Measurements from ENCODE around the gene FBXL7.

- TF ChIP-seq EGR1 (IDR thresholded peaks at IDR 0.05): no peak
- TF ChIP-seq YY1 (IDR thresholded peaks at IDR 0.05; ENCODE audit: low read depth): no peak
- no peak for TF ChIP-seq ZBTB7A (IDR thresholded peaks at IDR 0.05; ENCODE audit: low read depth)
- no peak for TF ChIP-seq EP300 (IDR thresholded peaks at IDR 0.05; ENCODE audit: borderline replicate concordance)
- TF ChIP-seq TAF1 (IDR thresholded peaks at IDR 0.05; ENCODE audit: low read depth): no peak
- TF ChIP-seq CREB1 (IDR thresholded peaks at IDR 0.05; ENCODE audit: low read depth): no peak
- TF ChIP-seq TEAD4 (IDR thresholded peaks at IDR 0.05): no peak
- TF ChIP-seq CEBPB (IDR thresholded peaks at IDR 0.05): no peak
- TF ChIP-seq MAX (IDR thresholded peaks at IDR 0.05): no peak
- no peak for TF ChIP-seq FOXM1 (IDR thresholded peaks at IDR 0.05; ENCODE audit: borderline replicate concordance, low read depth)
- no peak for TF ChIP-seq REST (IDR thresholded peaks at IDR 0.05; ENCODE audit: low read depth)
- no peak for TF ChIP-seq USF1 (IDR thresholded peaks at IDR 0.05)
- no peak for TF ChIP-seq TCF12 (IDR thresholded peaks at IDR 0.05; ENCODE audit: low read depth)
- TF ChIP-seq RAD21 (IDR thresholded peaks at IDR 0.05; ENCODE audit: low read depth): no peak
Observed at GRCh38 chr5:15472116-15472515, 27.9 kb upstream of the FBXL7 start.

Data from Ishikawa (cell line).